ENCODE results near the gene ZBTB46. TPM values are rescaled to one million over a fixed set of nuclear protein-coding genes. Genes with fewer than 3 reads are reported as not detected.

Gene ZBTB46
- total RNA-seq, 1 experiment from 2014 or later, result 1.1 TPM

DNA sequence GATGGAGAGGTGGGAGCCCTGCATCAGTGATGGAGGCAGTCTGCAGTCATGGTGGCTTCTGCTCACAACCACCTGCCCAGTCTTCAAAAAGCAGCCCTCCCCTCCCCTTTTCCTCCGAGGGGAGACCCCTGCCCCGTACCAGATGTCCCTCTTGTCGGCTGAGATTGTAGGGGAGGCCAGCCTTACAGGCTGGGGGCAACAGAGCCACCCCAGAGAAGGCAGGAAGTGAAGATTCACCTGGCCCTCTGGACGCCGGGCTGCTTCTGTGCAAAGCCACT, 130.1 kb downstream of the ZBTB46 start:
- H3K27me3 ChIP-seq (replicated peaks; ENCODE audit: insufficient read depth, low read depth, low read length, poor library complexity), result no peaks in the 10 kb centered on the region
- peaks cover 16% of the 10 kb centered on the region for H3K4me1 ChIP-seq (ENCODE audit: insufficient read depth, low read length, poor library complexity, severe bottlenecking)
- H3K9me3 ChIP-seq (ENCODE audit: low read depth, low read length, poor library complexity, severe bottlenecking), result no peaks in the 10 kb centered on the region
- intact Hi-C loops (cut with micrococcal nuclease; ENCODE audit: unreplicated experiment), result no loop called here
- H3K4me3 ChIP-seq (ENCODE audit: low read depth, low read length, poor library complexity, severe bottlenecking), result no peak overlapping the region
- no peak for DNase-seq (ENCODE audit: low spot score)
- POLR2A ChIA-PET (ENCODE audit: low non-redundant PET), result interaction anchor here (0.8 kb wide), 1 partner anchor 13 kb away, joined by 28 read pairs; no protein-coding TSS in a partner anchor
- CTCF ChIA-PET, result no interaction called here
- peaks cover 15% of the 10 kb centered on the region for H3K36me3 ChIP-seq (ENCODE audit: insufficient read depth, low read length, poor library complexity, severe bottlenecking)
- TF ChIP-seq, protein P1, sequence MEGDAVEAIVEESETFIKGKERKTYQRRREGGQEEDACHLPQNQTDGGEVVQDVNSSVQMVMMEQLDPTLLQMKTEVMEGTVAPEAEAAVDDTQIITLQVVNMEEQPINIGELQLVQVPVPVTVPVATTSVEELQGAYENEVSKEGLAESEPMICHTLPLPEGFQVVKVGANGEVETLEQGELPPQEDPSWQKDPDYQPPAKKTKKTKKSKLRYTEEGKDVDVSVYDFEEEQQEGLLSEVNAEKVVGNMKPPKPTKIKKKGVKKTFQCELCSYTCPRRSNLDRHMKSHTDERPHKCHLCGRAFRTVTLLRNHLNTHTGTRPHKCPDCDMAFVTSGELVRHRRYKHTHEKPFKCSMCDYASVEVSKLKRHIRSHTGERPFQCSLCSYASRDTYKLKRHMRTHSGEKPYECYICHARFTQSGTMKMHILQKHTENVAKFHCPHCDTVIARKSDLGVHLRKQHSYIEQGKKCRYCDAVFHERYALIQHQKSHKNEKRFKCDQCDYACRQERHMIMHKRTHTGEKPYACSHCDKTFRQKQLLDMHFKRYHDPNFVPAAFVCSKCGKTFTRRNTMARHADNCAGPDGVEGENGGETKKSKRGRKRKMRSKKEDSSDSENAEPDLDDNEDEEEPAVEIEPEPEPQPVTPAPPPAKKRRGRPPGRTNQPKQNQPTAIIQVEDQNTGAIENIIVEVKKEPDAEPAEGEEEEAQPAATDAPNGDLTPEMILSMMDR (conservative IDR thresholded peaks at IDR 0.05; ENCODE audit: low read depth, low read length), result no peak
- no peak for TF ChIP-seq EZH2 (IDR thresholded peaks at IDR 0.05; ENCODE audit: borderline replicate concordance, low read depth, low read length, poor library complexity, severe bottlenecking)
- H3K27ac ChIP-seq (ENCODE audit: low read depth, low read length, poor library complexity, severe bottlenecking), result no peak overlapping the region
- no TSS peak for BruUV-seq (replicated peaks)

DNA sequence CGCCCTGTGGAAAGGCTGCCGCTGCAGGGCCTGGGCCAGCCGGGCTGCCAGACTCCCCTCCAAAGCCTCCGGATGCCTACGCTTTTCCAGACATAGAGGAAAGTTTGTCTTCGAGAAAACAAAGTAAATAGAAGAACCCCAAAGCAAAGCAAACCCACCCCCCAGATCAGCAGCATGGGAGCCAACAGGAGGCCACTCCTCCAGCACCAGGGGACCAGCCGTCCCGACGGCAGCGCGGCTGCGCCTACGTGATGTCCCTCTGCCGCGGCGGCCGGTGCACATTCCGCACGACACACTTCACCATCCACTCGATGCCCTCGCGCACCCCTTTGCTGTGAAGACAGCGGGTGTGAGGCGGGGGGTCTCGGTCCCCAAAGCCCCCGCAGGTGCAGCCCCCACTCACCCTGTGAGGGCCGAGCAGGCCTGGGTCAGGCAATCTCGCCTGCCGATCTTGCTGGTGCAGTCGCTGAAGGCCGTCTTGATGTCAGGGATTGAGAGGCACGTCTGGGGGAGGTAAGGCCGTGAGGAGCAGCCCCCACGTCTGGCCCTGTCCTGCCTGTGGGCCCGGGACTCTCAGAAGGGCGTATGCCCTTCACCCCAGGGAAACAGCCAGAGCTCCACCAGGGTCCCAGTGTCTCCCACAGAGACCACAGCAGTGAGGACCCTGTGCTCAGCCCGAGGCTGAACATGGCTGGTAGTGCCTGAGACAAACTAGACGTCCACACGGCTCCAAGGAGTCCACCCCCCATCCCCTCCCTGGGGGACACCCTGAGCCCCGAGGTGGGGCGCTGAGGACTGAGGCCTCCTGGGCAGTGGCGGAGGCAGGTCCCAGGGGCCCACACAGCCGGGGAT, 130.6 kb downstream of the ZBTB46 start:
- Histone ChIP-seq H3K4me1 (ENCODE audit: insufficient read depth, low read length, poor library complexity, severe bottlenecking) (peaks cover 16% of the 10 kb centered on the region), H3K36me3 (ENCODE audit: insufficient read depth, low read length, poor library complexity, severe bottlenecking) (peaks cover 12% of the 10 kb centered on the region), H3K27ac (ENCODE audit: low read depth, low read length, poor library complexity, severe bottlenecking) (no peak overlapping the region), H3K27me3 (replicated peaks; ENCODE audit: insufficient read depth, low read depth, low read length, poor library complexity) (no peaks in the 10 kb centered on the region), H3K4me3 (ENCODE audit: low read depth, low read length, poor library complexity, severe bottlenecking) (no peak overlapping the region), H3K9me3 (ENCODE audit: low read depth, low read length, poor library complexity, severe bottlenecking) (no peaks in the 10 kb centered on the region)
- DNase-seq (ENCODE audit: low spot score), result no peak
- no TSS peak for BruUV-seq (replicated peaks)
- intact Hi-C loops (cut with micrococcal nuclease; ENCODE audit: unreplicated experiment), result no loop called here
- ChIA-PET CTCF (no interaction called here), POLR2A (ENCODE audit: low non-redundant PET) (no interaction called here)
- TF ChIP-seq, protein P1 (conservative IDR thresholded peaks at IDR 0.05; ENCODE audit: low read depth, low read length), result no peak
- TF ChIP-seq EZH2 (IDR thresholded peaks at IDR 0.05; ENCODE audit: borderline replicate concordance, low read depth, low read length, poor library complexity, severe bottlenecking), result no peak

DNA sequence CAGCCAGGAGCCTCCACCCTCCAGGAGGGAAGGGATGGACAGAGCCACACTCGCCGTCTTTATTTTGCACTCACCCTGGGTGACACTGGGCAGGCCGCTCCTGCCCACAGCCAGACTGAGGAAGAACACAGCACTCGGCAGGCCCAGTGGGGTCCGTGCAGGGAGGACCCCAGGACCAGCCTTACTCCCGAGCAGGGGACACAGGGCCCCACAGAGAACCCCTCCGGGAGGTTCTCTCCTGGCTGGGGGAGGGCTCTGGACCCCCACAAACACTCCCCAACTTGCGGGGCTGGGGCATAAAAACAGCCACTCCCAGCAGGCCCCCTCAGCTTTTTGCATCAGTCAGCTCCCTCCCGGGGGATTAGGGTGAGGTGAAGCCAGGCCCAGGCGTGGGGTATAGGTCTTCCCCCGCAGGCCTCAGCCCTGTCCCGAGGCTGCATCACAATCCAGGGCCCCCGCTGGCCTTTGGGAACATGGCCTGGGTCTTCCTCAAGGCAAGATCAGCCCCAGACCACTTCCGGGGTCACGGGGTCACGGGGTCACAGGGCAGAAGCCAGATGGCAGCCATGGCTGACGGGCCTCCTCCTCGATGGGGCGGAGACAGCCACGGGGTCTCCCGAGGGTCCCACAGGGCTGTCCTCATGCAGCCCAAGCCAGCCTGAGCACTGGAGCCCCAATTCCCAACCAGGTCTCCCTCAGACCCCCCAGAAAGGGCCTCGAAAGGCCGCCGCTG, 131.4 kb downstream of the ZBTB46 start:
- DNase-seq (ENCODE audit: low spot score), result no peak
- ChIA-PET POLR2A (ENCODE audit: low non-redundant PET) (no interaction called here), CTCF (no interaction called here)
- BruUV-seq (replicated peaks), result TSS peak; percentile 51
- H3K27ac ChIP-seq (ENCODE audit: low read depth, low read length, poor library complexity, severe bottlenecking), result peak overlapping the region; percentile 65
- peaks cover 16% of the 10 kb centered on the region for H3K4me1 ChIP-seq (ENCODE audit: insufficient read depth, low read length, poor library complexity, severe bottlenecking)
- no peaks in the 10 kb centered on the region for H3K27me3 ChIP-seq (replicated peaks; ENCODE audit: insufficient read depth, low read depth, low read length, poor library complexity)
- H3K36me3 ChIP-seq (ENCODE audit: insufficient read depth, low read length, poor library complexity, severe bottlenecking), result peaks cover 7% of the 10 kb centered on the region
- H3K9me3 ChIP-seq (ENCODE audit: low read depth, low read length, poor library complexity, severe bottlenecking), result no peaks in the 10 kb centered on the region
- no peak for TF ChIP-seq EZH2 (IDR thresholded peaks at IDR 0.05; ENCODE audit: borderline replicate concordance, low read depth, low read length, poor library complexity, severe bottlenecking)
- TF ChIP-seq, protein P1 (conservative IDR thresholded peaks at IDR 0.05; ENCODE audit: low read depth, low read length), result no peak
- intact Hi-C loops (cut with micrococcal nuclease; ENCODE audit: unreplicated experiment), result no loop called here
- no peak overlapping the region for H3K4me3 ChIP-seq (ENCODE audit: low read depth, low read length, poor library complexity, severe bottlenecking)

Measured in A673 (cell line).